Left ventricle myocardium superior (tissue), 1 donor: ENCODE data around the gene OS9. TPM values are rescaled to one million over a fixed set of nuclear protein-coding genes. Genes with fewer than 3 reads are reported as not detected.
"Not testable (repeated sequence)": the region's sequence is repeated elsewhere in the genome, so short reads cannot be mapped to it uniquely, and the experiment has no call there.

Source experiments
- ATAC-seq: fragments of 200-7000 bp; cut with Tn5 transposase; one replicate; pipeline ENCODE4 v1.9.1; 2020; ENCODE audit warnings: mild to moderate bottlenecking, moderate library complexity
- DNase-seq: peaks from one replicate; pipeline ENCODE4 v3.0.0-alpha.2; 2020
- intact Hi-C: fragments of 100-400 bp; cut with micrococcal nuclease; formaldehyde crosslinking; loops from one replicate; pipeline ENCODE4 v1.11.0; 2022
- total RNA-seq: library from RNA; stranded (reverse); fragmentation: NEBNext Ultra II Directional; extraction: Animal tissue kit (Norgen Biotek cat#: 25700); gene quantifications from one replicate; pipeline ENCODE4 v1.2.1, GENCODE V29; 2021
- donor health status: DM: no; HTN: yes; CAD: no; lungs with severe emphysema.

Gene OS9
- total RNA-seq, 1 donor from 2014 or later = 104 TPM

GRCh38 chr12:57692500-57692899 lies 1.4 kb upstream of the OS9 start:
- DNase-seq (no peak), ATAC-seq (no peak)
- intact Hi-C loops = no loop called here

DNA sequence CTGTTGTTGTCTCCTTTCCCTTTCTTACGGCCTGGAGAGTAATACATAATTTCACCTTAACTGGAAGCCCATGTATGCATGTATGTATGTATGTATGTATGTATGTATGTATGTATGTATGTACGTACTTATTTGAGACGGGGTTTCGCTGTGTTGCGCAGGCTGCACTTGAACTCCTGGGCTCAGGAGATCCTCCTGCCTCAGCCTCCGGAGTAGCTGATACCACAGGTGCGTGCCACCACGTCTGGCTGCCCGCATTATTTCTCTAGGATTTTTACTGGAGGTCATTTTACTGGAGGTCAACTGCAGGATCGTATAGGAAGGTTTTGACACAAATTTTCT lies 644 bp upstream of the OS9 start:
- DNase-seq (no peak), ATAC-seq (no peak)
- intact Hi-C loops = no loop called here

DNA sequence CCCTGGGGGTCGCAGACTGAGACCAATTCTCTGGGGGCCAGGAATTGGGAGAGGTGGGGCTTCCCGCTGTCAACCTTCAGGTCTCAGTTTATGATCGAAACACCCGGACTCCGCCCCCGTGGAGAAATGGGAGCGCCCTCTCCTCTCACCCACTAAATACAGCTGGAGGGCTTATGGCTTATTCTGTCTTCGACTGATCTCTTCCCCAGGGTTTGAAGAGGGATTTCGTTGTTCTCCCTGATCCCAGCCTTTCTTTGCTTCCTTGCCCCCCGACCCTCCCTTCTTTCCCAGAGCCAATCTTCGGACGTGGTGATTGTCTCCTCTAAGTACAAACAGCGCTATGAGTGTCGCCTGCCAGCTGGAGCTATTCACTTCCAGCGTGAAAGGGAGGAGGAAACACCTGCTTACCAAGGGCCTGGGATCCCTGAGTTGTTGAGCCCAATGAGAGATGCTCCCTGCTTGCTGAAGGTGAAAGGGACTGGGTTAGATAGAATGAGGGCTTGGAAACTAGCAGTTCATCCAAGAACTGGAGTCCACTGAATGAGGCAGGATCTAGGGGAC lies 607 bp downstream of the OS9 start:
- ATAC-seq (peak; percentile 1), DNase-seq (no peak)
- intact Hi-C loops = no loop called here

DNA sequence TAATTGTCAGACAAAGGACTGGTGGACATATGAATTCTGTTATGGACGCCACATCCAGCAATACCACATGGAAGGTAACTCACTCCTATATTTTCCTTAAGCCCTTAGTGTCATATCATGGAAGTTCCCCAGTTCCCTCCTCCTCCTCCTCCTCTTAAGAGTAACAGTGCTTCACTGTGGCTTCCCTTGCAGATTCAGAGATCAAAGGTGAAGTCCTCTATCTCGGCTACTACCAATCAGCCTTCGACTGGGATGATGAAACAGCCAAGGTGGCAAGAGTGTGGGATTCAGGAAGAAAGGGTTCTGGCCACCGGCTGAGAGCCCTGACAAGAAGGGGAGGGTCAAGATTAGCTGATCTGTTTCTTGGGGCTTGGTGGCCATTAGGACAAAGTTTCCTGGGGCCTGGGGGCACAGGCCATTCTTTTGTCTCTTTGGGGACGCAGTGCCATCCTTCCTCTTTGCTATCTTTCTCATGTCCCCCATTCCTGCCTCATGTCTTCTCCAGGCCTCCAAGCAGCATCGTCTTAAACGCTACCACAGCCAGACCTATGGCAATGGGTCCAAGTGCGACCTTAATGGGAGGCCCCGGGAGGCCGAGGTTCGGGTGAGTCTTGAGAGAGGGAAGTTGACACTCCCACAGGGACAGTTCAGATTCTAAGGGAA lies 2.0 kb downstream of the OS9 start:
- ATAC-seq (no peak), DNase-seq (no peak)
- intact Hi-C loops = no loop called here

DNA sequence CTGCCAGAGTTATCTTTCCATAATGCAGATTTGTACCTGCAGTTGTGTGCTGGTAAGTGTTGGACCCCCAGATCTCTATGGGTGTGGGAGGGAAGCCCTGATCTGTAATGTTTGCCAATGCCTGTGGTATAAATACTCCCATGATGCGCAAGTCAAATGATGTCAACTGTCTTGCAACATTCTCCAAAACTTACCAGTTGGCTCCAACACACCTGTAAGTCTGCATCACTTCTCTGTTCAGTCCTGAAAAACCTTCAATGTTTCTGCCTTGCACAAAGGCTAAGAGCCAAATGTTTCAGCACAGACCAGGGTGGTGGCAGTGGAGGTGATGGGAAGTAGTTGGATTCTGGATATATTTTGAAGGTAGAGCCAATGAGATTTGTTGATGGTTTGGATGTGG lies 3.1 kb downstream of the OS9 start:
- no peak for DNase-seq
- ATAC-seq = no peak
- intact Hi-C loops = no loop called here

DNA sequence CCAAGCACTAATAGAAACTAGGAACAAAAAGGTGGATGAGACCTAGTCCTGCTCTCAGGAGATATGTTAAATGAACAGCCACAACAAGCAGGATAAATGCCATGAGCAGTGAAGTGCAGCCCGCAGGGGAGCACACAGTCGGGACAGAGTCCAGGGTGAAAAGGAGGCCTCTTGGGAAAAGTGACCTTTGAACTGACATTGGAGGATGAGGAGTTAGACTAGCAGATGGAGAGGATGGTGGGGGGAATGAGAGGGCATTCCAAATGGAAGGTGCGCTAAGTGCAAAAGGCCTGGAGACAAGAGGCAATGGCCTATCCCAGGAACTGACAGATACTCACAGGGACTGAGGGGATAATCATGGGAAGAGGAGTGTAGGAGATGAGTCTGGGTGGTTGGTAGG lies 4.5 kb downstream of the OS9 start:
- ATAC-seq (no peak), DNase-seq (no peak)
- intact Hi-C loops = no loop called here

DNA sequence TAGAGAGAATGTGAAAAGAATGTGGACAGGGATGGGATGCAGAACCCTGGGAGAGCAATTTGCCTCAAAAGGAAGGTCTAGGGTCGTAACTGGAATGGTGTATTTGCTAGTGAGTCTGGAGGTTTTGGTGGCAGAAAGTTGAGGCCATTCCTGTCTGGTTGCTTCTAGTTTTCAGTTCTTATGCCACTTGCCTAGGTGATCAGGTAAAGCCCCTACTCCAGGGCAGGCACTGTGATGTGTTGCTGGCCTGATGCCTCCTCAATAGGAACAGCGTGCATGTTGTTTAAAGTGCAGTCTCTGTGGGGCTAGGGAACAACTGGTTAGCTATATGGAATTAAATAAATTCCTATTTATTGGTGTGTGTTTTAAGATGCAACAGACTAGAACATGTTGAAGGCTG lies 6.4 kb downstream of the OS9 start:
- ATAC-seq = no peak
- intact Hi-C loops = no loop called here
- no peak for DNase-seq

- intact Hi-C loops = no loop called here
- ATAC-seq = no peak
- DNase-seq = no peak
These were observed 13.3 kb downstream of the OS9 start for GRCh38 chr12:57707250-57707649.

DNA sequence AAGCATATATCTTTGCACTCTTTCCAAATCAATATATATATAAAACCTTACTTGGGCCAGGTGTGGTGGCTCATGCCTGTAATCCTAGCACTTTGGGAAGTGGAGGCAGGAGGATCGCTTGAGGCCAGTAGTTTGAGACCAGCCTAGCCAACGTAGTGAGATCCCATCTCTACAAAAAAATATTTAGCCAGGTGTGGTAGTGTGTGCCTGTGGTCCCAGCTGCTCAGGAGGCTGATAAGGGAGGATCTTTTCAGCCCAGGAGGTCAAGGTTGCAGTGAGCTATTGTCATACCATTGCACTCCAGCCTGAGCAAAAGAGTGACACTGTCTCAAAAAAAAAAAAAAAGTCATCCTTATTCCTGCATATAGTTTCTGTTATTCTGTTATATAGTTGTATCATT lies 14.4 kb downstream of the OS9 start:
- DNase-seq (no peak), ATAC-seq (no peak)
- intact Hi-C loops = no loop called here

DNA sequence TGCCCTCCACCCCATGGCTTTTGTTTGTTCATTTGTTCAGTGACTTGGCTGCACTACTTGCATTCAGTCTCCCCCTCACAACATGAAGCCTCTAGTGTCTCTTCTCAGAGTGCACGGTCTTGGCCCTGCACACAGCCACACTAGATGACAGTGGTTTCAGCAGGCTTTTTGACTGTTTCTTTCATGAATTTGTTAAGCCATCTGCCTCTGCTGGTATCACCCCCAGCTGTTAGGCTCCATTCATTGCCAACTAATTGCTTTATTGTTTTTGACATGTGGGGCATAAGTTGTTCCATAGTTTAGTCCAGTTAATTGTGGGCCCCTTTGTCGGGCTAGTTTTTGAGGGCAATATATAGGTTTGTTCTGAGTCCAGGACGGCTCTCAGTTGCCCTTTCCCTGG lies 18.8 kb downstream of the OS9 start:
- intact Hi-C loops = no loop called here
- DNase-seq (no peak), ATAC-seq (no peak)

DNA sequence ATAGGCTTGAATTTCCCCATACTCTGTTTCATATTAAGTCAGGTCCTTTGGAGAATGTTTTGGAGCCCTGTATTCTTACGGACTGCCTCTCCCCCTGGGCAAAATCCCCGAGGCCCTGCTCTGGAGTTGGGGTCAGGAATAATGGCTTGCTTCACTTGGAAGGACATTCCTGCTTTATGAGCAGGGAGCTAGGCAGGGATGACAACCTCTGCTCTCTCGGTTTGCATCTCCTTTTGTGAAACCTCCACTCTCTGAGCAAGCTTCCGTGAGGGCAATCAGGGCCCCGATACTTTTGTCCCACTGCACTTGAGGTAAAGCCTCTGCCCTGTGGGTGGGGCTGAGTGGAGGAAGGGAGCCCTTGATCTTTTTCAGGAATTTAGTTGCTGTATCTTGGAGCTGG lies 19.3 kb downstream of the OS9 start:
- ATAC-seq (no peak), DNase-seq (no peak)
- intact Hi-C loops = no loop called here

- ATAC-seq, intact Hi-C loops, DNase-seq: not testable (repeated sequence)
These were observed 21.3 kb downstream of the OS9 start for GRCh38 chr12:57715036-57715748.

DNA sequence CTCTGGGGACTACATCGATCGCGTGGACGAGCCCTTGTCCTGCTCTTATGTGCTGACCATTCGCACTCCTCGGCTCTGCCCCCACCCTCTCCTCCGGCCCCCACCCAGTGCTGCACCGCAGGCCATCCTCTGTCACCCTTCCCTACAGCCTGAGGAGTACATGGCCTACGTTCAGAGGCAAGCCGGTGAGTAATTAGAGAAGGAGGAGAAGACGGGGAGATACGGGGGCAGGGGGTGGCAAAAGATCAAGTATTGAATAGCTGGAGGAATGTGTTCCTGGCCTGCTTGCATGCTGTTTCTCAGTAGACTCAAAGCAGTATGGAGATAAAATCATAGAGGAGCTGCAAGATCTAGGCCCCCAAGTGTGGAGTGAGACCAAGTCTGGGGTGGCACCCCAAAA lies 21.9 kb downstream of the OS9 start:
- DNase-seq (no peak), ATAC-seq (no peak)
- intact Hi-C loops = no loop called here

GRCh38 chr12:57716305-57716704 lies 22.4 kb downstream of the OS9 start:
- no peak for ATAC-seq
- intact Hi-C loops = no loop called here
- DNase-seq = no peak

- DNase-seq (no peak), ATAC-seq (no peak)
- intact Hi-C loops = no loop called here
These were observed 23.2 kb downstream of the OS9 start for GRCh38 chr12:57717131-57717530.

GRCh38 chr12:57717846-57718640 lies 24.1 kb downstream of the OS9 start:
- ATAC-seq (no peak), DNase-seq (no peak)
- intact Hi-C loops = no loop called here

GRCh38 chr12:57718641-57719528 lies 25.0 kb downstream of the OS9 start:
- DNase-seq (no peak), ATAC-seq (no peak)
- intact Hi-C loops = no loop called here

DNA sequence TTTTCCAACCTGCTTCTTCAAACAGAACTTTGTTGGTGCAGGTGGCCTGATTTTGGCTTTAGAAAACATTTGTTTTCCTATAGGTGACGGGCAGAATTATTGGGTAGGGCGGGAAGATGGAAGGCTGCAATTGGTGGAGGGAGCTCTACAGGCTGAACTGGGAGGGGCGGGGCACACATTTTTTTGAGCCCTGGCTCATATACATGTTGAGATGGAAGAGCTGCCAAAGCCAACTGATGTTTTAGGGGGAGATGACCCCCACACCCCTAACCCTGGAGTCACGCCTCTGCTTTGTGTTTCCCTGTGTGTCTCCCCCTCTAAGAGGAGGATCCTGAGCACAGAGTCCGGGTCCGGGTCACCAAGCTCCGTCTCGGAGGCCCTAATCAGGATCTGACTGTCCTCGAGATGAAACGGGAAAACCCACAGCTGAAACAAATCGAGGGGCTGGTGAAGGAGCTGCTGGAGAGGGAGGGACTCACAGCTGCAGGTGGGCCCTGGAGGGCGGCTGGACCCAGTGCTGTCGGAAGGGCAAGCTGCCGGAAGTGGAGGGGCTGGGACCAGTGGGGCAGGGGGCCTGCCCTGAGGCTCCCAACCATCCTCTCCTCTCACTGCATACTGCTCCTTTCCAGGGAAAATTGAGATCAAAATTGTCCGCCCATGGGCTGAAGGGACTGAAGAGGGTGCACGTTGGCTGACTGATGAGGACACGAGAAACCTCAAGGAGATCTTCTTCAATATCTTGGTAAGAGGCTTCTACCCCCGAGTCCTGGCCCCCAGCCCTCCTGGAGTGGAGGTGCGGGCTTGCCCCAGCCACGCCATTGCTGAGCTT lies 26.1 kb downstream of the OS9 start:
- ATAC-seq (no peak), DNase-seq (no peak)
- intact Hi-C loops = no loop called here
